ENCODE data around the gene KCNK17. TPM values are rescaled to one million over a fixed set of nuclear protein-coding genes. Genes with fewer than 3 reads are reported as not detected.

Gene KCNK17
- total RNA-seq, 1 donor from 2014 or later, result not detected

GRCh38 chr6:39339096-39339867 is 25.1 kb upstream of the KCNK17 start:
- Histone ChIP-seq H3K4me2 (ENCODE audit: low read length) (no peak overlapping the region), H3K9me3 (ENCODE audit: insufficient read depth, low read depth, low read length) (no peaks in the 10 kb centered on the region), H3K36me3 (ENCODE audit: insufficient read depth, low read length) (no peaks in the 10 kb centered on the region), H4K20me1 (ENCODE audit: insufficient read depth, low read length) (no peaks in the 10 kb centered on the region), H3K27me3 (ENCODE audit: insufficient read depth, low read length) (no peaks in the 10 kb centered on the region), H3K9ac (ENCODE audit: low read length) (no peak overlapping the region), H3K4me1 (ENCODE audit: insufficient read depth, low read length) (no peaks in the 10 kb centered on the region), H3K4me3 (ENCODE audit: insufficient read depth, low read depth, low read length) (no peak overlapping the region), H3K27ac (ENCODE audit: low read depth, low read length) (no peak overlapping the region), H3K79me2 (ENCODE audit: insufficient read depth, low read length) (no peaks in the 10 kb centered on the region), H2AFZ (ENCODE audit: low read depth, low read length) (no peak overlapping the region)
- TF ChIP-seq CTCF (IDR thresholded peaks at IDR 0.05; ENCODE audit: insufficient read depth, low read depth, low read length) (no peak), EZH2 (IDR thresholded peaks at IDR 0.05; ENCODE audit: insufficient read depth, low read length) (no peak)
- Mint-ChIP-seq H3K4me3 (ENCODE audit: unreplicated experiment) (no peak overlapping the region), H3K9me3 (ENCODE audit: unreplicated experiment) (peaks cover 2% of the 10 kb centered on the region), H3K27ac (ENCODE audit: unreplicated experiment) (no peak overlapping the region), H3K36me3 (ENCODE audit: low read depth, unreplicated experiment) (no peaks in the 10 kb centered on the region), H3K27me3 (ENCODE audit: low read depth, unreplicated experiment) (peaks cover 17% of the 10 kb centered on the region), H3K4me1 (ENCODE audit: low read depth, unreplicated experiment) (peaks cover 11% of the 10 kb centered on the region)
- FAIRE-seq, result no peak
- DNase-seq (ENCODE audit: low read depth), result no peak

GRCh38 chr6:39338397-39338796 is 24.2 kb upstream of the KCNK17 start:
- H3K27me3 ChIP-seq (ENCODE audit: insufficient read depth, low read length), result no peaks in the 10 kb centered on the region
- Mint-ChIP-seq H3K4me1 (ENCODE audit: low read depth, unreplicated experiment) (peaks cover 11% of the 10 kb centered on the region), H3K4me3 (ENCODE audit: unreplicated experiment) (no peak overlapping the region), H3K27me3 (ENCODE audit: low read depth, unreplicated experiment) (peaks cover 25% of the 10 kb centered on the region), H3K36me3 (ENCODE audit: low read depth, unreplicated experiment) (no peaks in the 10 kb centered on the region), H3K27ac (ENCODE audit: unreplicated experiment) (no peak overlapping the region), H3K9me3 (ENCODE audit: unreplicated experiment) (no peaks in the 10 kb centered on the region)
- no peaks in the 10 kb centered on the region for H3K79me2 ChIP-seq (ENCODE audit: insufficient read depth, low read length)
- H3K36me3 ChIP-seq (ENCODE audit: insufficient read depth, low read length), result no peaks in the 10 kb centered on the region
- TF ChIP-seq CTCF (IDR thresholded peaks at IDR 0.05; ENCODE audit: insufficient read depth, low read depth, low read length) (no peak), EZH2 (IDR thresholded peaks at IDR 0.05; ENCODE audit: insufficient read depth, low read length) (no peak)
- no peak for DNase-seq (ENCODE audit: low read depth)
- H3K4me1 ChIP-seq (ENCODE audit: insufficient read depth, low read length), result no peaks in the 10 kb centered on the region
- no peak for FAIRE-seq
- H4K20me1 ChIP-seq (ENCODE audit: insufficient read depth, low read length), result no peaks in the 10 kb centered on the region
- no peak overlapping the region for H3K4me2 ChIP-seq (ENCODE audit: low read length)
- H3K9ac ChIP-seq (ENCODE audit: low read length), result no peak overlapping the region
- no peak overlapping the region for H3K4me3 ChIP-seq (ENCODE audit: insufficient read depth, low read depth, low read length)
- H3K9me3 ChIP-seq (ENCODE audit: insufficient read depth, low read depth, low read length), result no peaks in the 10 kb centered on the region
- no peak overlapping the region for H2AFZ ChIP-seq (ENCODE audit: low read depth, low read length)
- H3K27ac ChIP-seq (ENCODE audit: low read depth, low read length), result no peak overlapping the region

All from astrocyte (in vitro differentiated cells and primary cell).